Mesenchymal stem cell (in vitro differentiated cells and primary cell): ENCODE data around the gene TTC3.
A peak's percentile ranks its signal among the peaks of the same experiment; 100 is the strongest.

ENCODE experiments used
- DNase-seq: peaks from one replicate; pipeline ENCODE4 v3.0.0-alpha.2; 2013
- H2AFZ ChIP-seq: one replicate; pipeline ENCODE4 v1.6.1; 2013; ENCODE audit warnings: low read depth, mild to moderate bottlenecking, control low read depth, inconsistent platforms, low read length, moderate library complexity
- H2AK5ac ChIP-seq: 2 replicates; pipeline ENCODE4 v1.6.1; 2013; ENCODE audit warnings: low read length, moderate library complexity, mild to moderate bottlenecking, inconsistent platforms; ENCODE audit not compliant: severe bottlenecking
- H2BK120ac ChIP-seq: one replicate; pipeline ENCODE4 v1.6.1; 2013; ENCODE audit warnings: low read depth, mild to moderate bottlenecking, inconsistent platforms, low read length, moderate library complexity
- H2BK12ac ChIP-seq, 2 experiments: one replicate each; pipeline ENCODE4 v1.6.1; 2013; ENCODE audit warnings: inconsistent platforms in 2 of 2, low read length in 2 of 2, mild to moderate bottlenecking in 2 of 2, moderate library complexity in 2 of 2, control low read depth in 1 of 2
- H2BK15ac ChIP-seq: one replicate; pipeline ENCODE4 v1.6.1; 2013; ENCODE audit warnings: mild to moderate bottlenecking, low read depth, inconsistent platforms; ENCODE audit not compliant: poor library complexity, severe bottlenecking
- H2BK5ac ChIP-seq: 2 replicates; pipeline ENCODE4 v1.6.1; 2013; ENCODE audit warnings: low read depth, mild to moderate bottlenecking, low read length, control low read depth, inconsistent platforms; ENCODE audit not compliant: poor library complexity, severe bottlenecking
- H3K14ac ChIP-seq, 2 experiments: one replicate each; pipeline ENCODE4 v1.6.1; 2013; ENCODE audit warnings: inconsistent platforms in 2 of 2, low read length in 2 of 2, control low read depth in 1 of 2, mild to moderate bottlenecking in 1 of 2, moderate library complexity in 1 of 2
- H3K18ac ChIP-seq, 2 experiments: one replicate each; pipeline ENCODE4 v1.6.1; 2013; ENCODE audit warnings: inconsistent platforms in 2 of 2, low read length in 2 of 2, control low read depth in 1 of 2, low read depth in 1 of 2, mild to moderate bottlenecking in 1 of 2
- H3K23ac ChIP-seq, 2 experiments: one replicate each; pipeline ENCODE4 v1.6.1; 2013; ENCODE audit warnings: inconsistent platforms in 2 of 2, low read length in 2 of 2, mild to moderate bottlenecking in 2 of 2, moderate library complexity in 2 of 2, control low read depth in 1 of 2
- H3K27ac ChIP-seq: 2 replicates; pipeline ENCODE4 v1.5.1; 2013; ENCODE audit warnings: mild to moderate bottlenecking, moderate library complexity, low read length, control low read depth, inconsistent platforms; ENCODE audit not compliant: poor library complexity, severe bottlenecking
- H3K27me3 ChIP-seq, 2 experiments: 2 replicates each; pipeline versions ENCODE4 v1.6.1 to v1.7.0; 2013; ENCODE audit warnings: low read length in 2 of 2, mild to moderate bottlenecking in 2 of 2, moderate library complexity in 2 of 2, control low read depth in 1 of 2, inconsistent platforms in 1 of 2; ENCODE audit not compliant: control insufficient read depth in 1 of 2, insufficient read depth in 1 of 2
- H3K36me3 ChIP-seq, 2 experiments: 2 replicates each; pipeline versions ENCODE4 v1.6.1 to v1.7.0; 2013; ENCODE audit warnings: low read length in 2 of 2, control low read depth in 1 of 2, inconsistent platforms in 1 of 2, low read depth in 1 of 2, mild to moderate bottlenecking in 1 of 2; ENCODE audit not compliant: insufficient read depth in 2 of 2, control insufficient read depth in 1 of 2
- H3K4ac ChIP-seq, 2 experiments: one replicate each; pipeline ENCODE4 v1.6.1; 2013; ENCODE audit warnings: inconsistent platforms in 2 of 2, low read length in 2 of 2, mild to moderate bottlenecking in 2 of 2, moderate library complexity in 2 of 2, control low read depth in 1 of 2, low read depth in 1 of 2
- H3K4me1 ChIP-seq: 2 replicates; pipeline ENCODE4 v1.6.1; 2013; ENCODE audit warnings: low read depth, low read length, control low read depth; ENCODE audit not compliant: control insufficient read depth, insufficient read depth
- H3K4me2 ChIP-seq: 2 replicates; pipeline ENCODE4 v1.6.1; 2013; ENCODE audit warnings: low read length, mild to moderate bottlenecking, inconsistent platforms; ENCODE audit not compliant: poor library complexity, severe bottlenecking
- H3K4me3 ChIP-seq, 2 experiments: 2 replicates each; pipeline versions ENCODE4 v1.5.1 to v1.7.0; 2013; ENCODE audit warnings: low read length in 2 of 2, mild to moderate bottlenecking in 2 of 2, control low read depth in 1 of 2, low read depth in 1 of 2; ENCODE audit not compliant: insufficient read depth in 1 of 2
- H3K79me1 ChIP-seq: replicated peaks from 2 replicates; pipeline ENCODE4 v1.6.1; 2013; ENCODE audit warnings: mild to moderate bottlenecking, control low read depth, low read length, inconsistent platforms; ENCODE audit not compliant: poor library complexity, severe bottlenecking
- H3K9ac ChIP-seq: 2 replicates; pipeline ENCODE4 v1.7.0; 2013; ENCODE audit warnings: mild to moderate bottlenecking, low read length, moderate library complexity
- H3K9me3 ChIP-seq: 2 replicates; pipeline ENCODE4 v1.7.0; 2013; ENCODE audit warnings: mild to moderate bottlenecking, low read length; ENCODE audit not compliant: control insufficient read depth
- H4K8ac ChIP-seq: one replicate; pipeline ENCODE4 v1.6.1; 2013; ENCODE audit warnings: inconsistent platforms, mild to moderate bottlenecking, low read length, moderate library complexity
- H4K91ac ChIP-seq: one replicate; pipeline ENCODE4 v1.6.1; 2013; ENCODE audit warnings: mild to moderate bottlenecking, low read length, inconsistent platforms
- WGBS: methylation state at CpG from one replicate; pipeline ENCODE4 v1.1.7; 2013; ENCODE audit warnings: mixed read lengths; 5-methylcytosine and 5-hydroxymethylcytosine counted together

TTC3 gene

GRCh38 chr21:37200641-37201480 is 127.8 kb downstream of the TTC3 start:
- Histone ChIP-seq H3K14ac (no peak overlapping the region), H2BK120ac (no peak overlapping the region), H2BK15ac (no peak overlapping the region), H2BK12ac (no peak overlapping the region), H3K9me3 (no peaks in the 10 kb centered on the region), H3K4me2 (no peak overlapping the region), H2AFZ (no peak overlapping the region), H3K36me3 (peaks cover 37 to 86% of the 10 kb centered on the region in 2 experiments), H2BK5ac (no peak overlapping the region), H3K4ac (no peak overlapping the region), H3K27ac (no peak overlapping the region), H4K8ac (no peak overlapping the region), H3K9ac (no peak overlapping the region), H2AK5ac (no peak overlapping the region), H3K18ac (no peak overlapping the region), H3K4me1 (peaks cover 7% of the 10 kb centered on the region), H4K91ac (no peak overlapping the region), H3K4me3 (no peak overlapping the region), H3K79me1 (peaks cover 15% of the 10 kb centered on the region), H3K23ac (no peak overlapping the region), H3K27me3 (no peaks in the 10 kb centered on the region)
- no peak for DNase-seq
- WGBS = 96% methylated on average over 16 of the region's 16 CpGs

- H4K8ac ChIP-seq = no peak overlapping the region
- WGBS = 92% methylated on average over 9 of the region's 14 CpGs
- no peak overlapping the region for H3K9ac ChIP-seq
- H2BK120ac ChIP-seq = no peak overlapping the region
- no peak overlapping the region for H4K91ac ChIP-seq
- no peak for DNase-seq
- no peak overlapping the region for H3K4me3 ChIP-seq
- no peak overlapping the region for H2BK15ac ChIP-seq
- no peak overlapping the region for H3K4ac ChIP-seq
- peaks cover 7% of the 10 kb centered on the region for H3K4me1 ChIP-seq
- no peak overlapping the region for H2AK5ac ChIP-seq
- no peak overlapping the region for H2BK12ac ChIP-seq
- no peak overlapping the region for H3K27ac ChIP-seq
- H3K36me3 ChIP-seq = peaks cover 31 to 70% of the 10 kb centered on the region in 2 experiments
- no peak overlapping the region for H2BK5ac ChIP-seq
- H3K27me3 ChIP-seq = no peaks in the 10 kb centered on the region
- H3K79me1 ChIP-seq = peaks cover 15% of the 10 kb centered on the region
- no peak overlapping the region for H3K18ac ChIP-seq
- H3K9me3 ChIP-seq = no peaks in the 10 kb centered on the region
- H3K23ac ChIP-seq = no peak overlapping the region
- H3K4me2 ChIP-seq = no peak overlapping the region
- H2AFZ ChIP-seq = no peak overlapping the region
- H3K14ac ChIP-seq = no peak overlapping the region
Measured at GRCh38 chr21:37202221-37203110, 129.4 kb downstream of the TTC3 start.

GRCh38 chr21:37204580-37204979 is 131.5 kb downstream of the TTC3 start:
- Histone ChIP-seq H4K8ac (no peak overlapping the region), H3K4me1 (peaks cover 10% of the 10 kb centered on the region), H3K9me3 (no peaks in the 10 kb centered on the region), H3K23ac (no peak overlapping the region), H2AK5ac (no peak overlapping the region), H3K4ac (no peak overlapping the region), H3K4me3 (no peak overlapping the region), H3K14ac (no peak overlapping the region), H3K27ac (no peak overlapping the region), H3K79me1 (peaks cover 13% of the 10 kb centered on the region), H2AFZ (no peak overlapping the region), H3K18ac (no peak overlapping the region), H3K4me2 (no peak overlapping the region), H3K9ac (no peak overlapping the region), H2BK15ac (no peak overlapping the region), H2BK12ac (no peak overlapping the region), H2BK120ac (no peak overlapping the region), H2BK5ac (no peak overlapping the region), H3K36me3 (peaks cover 21 to 49% of the 10 kb centered on the region in 2 experiments), H4K91ac (no peak overlapping the region), H3K27me3 (no peaks in the 10 kb centered on the region)
- 79% methylated on average over 7 of the region's 7 CpGs for WGBS
- peak; percentile 74 for DNase-seq

- Histone ChIP-seq H2BK5ac (no peak overlapping the region), H3K4me1 (peaks cover 14% of the 10 kb centered on the region), H3K18ac (no peak overlapping the region), H2AFZ (no peak overlapping the region), H4K91ac (no peak overlapping the region), H2AK5ac (no peak overlapping the region), H3K9ac (no peak overlapping the region), H3K79me1 (peaks cover 6% of the 10 kb centered on the region), H3K36me3 (peaks cover 8 to 30% of the 10 kb centered on the region in 2 experiments), H2BK15ac (no peak overlapping the region), H3K4me3 (no peak overlapping the region), H3K4me2 (no peak overlapping the region), H2BK12ac (no peak overlapping the region), H2BK120ac (no peak overlapping the region), H3K4ac (no peak overlapping the region), H3K23ac (no peak overlapping the region), H4K8ac (no peak overlapping the region), H3K27me3 (no peaks in the 10 kb centered on the region), H3K9me3 (no peaks in the 10 kb centered on the region), H3K14ac (no peak overlapping the region), H3K27ac (no peak overlapping the region)
- WGBS = 94% methylated on average over 7 of the region's 7 CpGs
- no peak for DNase-seq
Measured at GRCh38 chr21:37206496-37206895, 133.4 kb downstream of the TTC3 start.
